B cell (primary cell): Measurements from ENCODE around the gene SYNE1. TPM values are rescaled to one million over a fixed set of nuclear protein-coding genes. Genes with fewer than 3 reads are reported as not detected.
"Not testable (repeated sequence)": the region's sequence is repeated elsewhere in the genome, so short reads cannot be mapped to it uniquely, and the experiment has no call there.

ENCODE experiments used
- ATAC-seq: fragments of 200-7000 bp; cut with Tn5 transposase; one replicate; pipeline ENCODE4 v1.10.0; 2021; ENCODE audit warnings: low read depth, mild to moderate bottlenecking, moderate number of reproducible peaks, moderate library complexity
- CTCF ChIA-PET: fragments of 350-600 bp; sonication (Branson Sonifier 250); formaldehyde crosslinking; loops from one replicate; lab custom pipeline; 2021; ENCODE audit warnings: antibody characterized with exemption, inconsistent platforms; lab: Charles Lee
- POLR2A ChIA-PET: fragments of 350-600 bp; sonication (Branson Sonifier 250); formaldehyde crosslinking; loops from one replicate; lab custom pipeline; 2021; ENCODE audit warnings: antibody characterized with exemption; lab: Charles Lee
- DNase-seq: peaks from one replicate; pipeline ENCODE4 v3.0.0; 2013
- H2AFZ ChIP-seq: 2 replicates; pipeline ENCODE4 v1.6.1; 2012; ENCODE audit warnings: mild to moderate bottlenecking, low read depth, low read length; ENCODE audit not compliant: insufficient read depth, poor library complexity, severe bottlenecking
- H3K27ac ChIP-seq, 2 donors: 1 replicate in 1 of 2; 2 replicates in 1 of 2; pipeline ENCODE4 v1.5.1; 2012 to 2013; ENCODE audit warnings: low read length in 2 of 2, mild to moderate bottlenecking in 2 of 2, moderate library complexity in 1 of 2
- H3K27me3 ChIP-seq, 4 experiments: fragments of 200-600 bp in 1 of 4; sonication (generic) in 1 of 4; replicated peaks in 1 of 4; 1 replicate in 2 of 4; 2 replicates in 2 of 4; pipeline versions ENCODE4 v1.6.1 to v1.7.0; 2013 to 2016; ENCODE audit warnings: low read length in 3 of 4, mild to moderate bottlenecking in 2 of 4, mixed read lengths in 1 of 4, moderate library complexity in 1 of 4; ENCODE audit not compliant: insufficient read depth in 4 of 4, control insufficient read depth in 3 of 4; ENCODE audit errors: control extremely low read depth in 1 of 4
- H3K36me3 ChIP-seq, 2 experiments: replicated peaks in 1 of 2; 1 replicate in 1 of 2; 2 replicates in 1 of 2; pipeline versions ENCODE4 v1.6.1 to v1.7.1; 2013; ENCODE audit warnings: low read length in 1 of 2; ENCODE audit not compliant: insufficient read depth in 2 of 2, control insufficient read depth in 1 of 2; ENCODE audit errors: control extremely low read depth in 1 of 2, extremely low read depth in 1 of 2
- H3K4me1 ChIP-seq, 2 donors: fragments of 200-600 bp in 1 of 2; sonication (generic) in 1 of 2; 1 replicate in 1 of 2; 2 replicates in 1 of 2; pipeline versions ENCODE4 v1.5.1 to v1.6.1; 2013 to 2017; ENCODE audit warnings: low read length in 2 of 2; ENCODE audit not compliant: control insufficient read depth in 2 of 2, insufficient read depth in 2 of 2
- H3K4me2 ChIP-seq: replicated peaks from 2 replicates; pipeline ENCODE3; 2012; ENCODE audit warnings: mild to moderate bottlenecking, low read depth, low read length; ENCODE audit not compliant: poor library complexity, severe bottlenecking
- H3K4me3 ChIP-seq, 5 experiments: fragments of 200-600 bp in 1 of 5; sonication (generic) in 1 of 5; 1 replicate in 3 of 5; 2 replicates in 2 of 5; pipeline versions ENCODE4 v1.5.1 to v1.7.0; 2011 to 2016; ENCODE audit warnings: low read length in 4 of 5, mild to moderate bottlenecking in 4 of 5, low read depth in 2 of 5, control low read depth in 1 of 5, moderate library complexity in 1 of 5; ENCODE audit not compliant: insufficient read depth in 1 of 5; ENCODE audit errors: control extremely low read depth in 1 of 5, extremely low read depth in 1 of 5
- H3K79me2 ChIP-seq: fragments of 200-600 bp; sonication (generic); one replicate; pipeline ENCODE4 v1.6.0; 2016; ENCODE audit warnings: low read length; ENCODE audit not compliant: control insufficient read depth, insufficient read depth
- H3K9ac ChIP-seq: fragments of 200-600 bp; sonication (generic); 2 replicates; pipeline ENCODE4 v1.6.1; 2017; ENCODE audit warnings: mild to moderate bottlenecking, low read length, moderate library complexity
- H3K9me3 ChIP-seq, 3 donors: one replicate each; pipeline versions ENCODE4 v1.6.1 to v1.7.1; 2013; ENCODE audit warnings: low read length in 2 of 3; ENCODE audit not compliant: control insufficient read depth in 2 of 3, insufficient read depth in 1 of 3; ENCODE audit errors: control extremely low read depth in 1 of 3
- H4K20me1 ChIP-seq: 2 replicates; pipeline ENCODE4 v1.6.0; 2012; ENCODE audit warnings: mild to moderate bottlenecking, low read length; ENCODE audit not compliant: insufficient read depth, control insufficient read depth, poor library complexity, severe bottlenecking
- H3K27ac Mint-ChIP-seq: one replicate; pipeline ENCODE4 v1.8.0; 2021; ENCODE audit warnings: mixed read lengths
- H3K27me3 Mint-ChIP-seq: one replicate; pipeline ENCODE4 v1.8.0; 2021; ENCODE audit warnings: mixed read lengths
- H3K4me1 Mint-ChIP-seq: one replicate; pipeline ENCODE4 v1.8.0; 2021; ENCODE audit warnings: mixed read lengths
- H3K4me3 Mint-ChIP-seq: one replicate; pipeline ENCODE4 v1.8.0; 2021; ENCODE audit warnings: mixed read lengths
- H3K9me3 Mint-ChIP-seq: one replicate; pipeline ENCODE4 v1.8.0; 2022; ENCODE audit warnings: mixed read lengths; ENCODE audit not compliant: insufficient read depth
- EZH2 ChIP-seq: IDR thresholded peaks from 2 replicates; pipeline ENCODE4 v1.6.1; 2012; ENCODE audit warnings: borderline replicate concordance, low read depth, mild to moderate bottlenecking, moderate library complexity, low read length; ENCODE audit not compliant: insufficient read depth, poor library complexity, severe bottlenecking
- WGBS: methylation state at CpG from one replicate; pipeline ENCODE4 v1.1.5; 2013; ENCODE audit warnings: missing lambda C conversion rate; ENCODE audit not compliant: insufficient coverage; 5-methylcytosine and 5-hydroxymethylcytosine counted together
- intact Hi-C: fragments of 100-400 bp; cut with micrococcal nuclease; formaldehyde crosslinking; loops from one replicate; pipeline ENCODE4 v1.10.0; 2022
- polyA plus RNA-seq: library from polyadenylated mRNA; depleted of rRNA; stranded (reverse); fragments of >200 nt; gene quantifications from 2 replicates; pipeline ENCODE4 v1.2.3, GENCODE V29; 2012
- total RNA-seq, 2 donors: library from RNA; stranded (reverse); fragments of 120-200 nt in 1 of 2; gene quantifications; 1 replicate in 1 of 2; 2 replicates in 1 of 2; pipeline versions ENCODE4 v1.2.3 to v1.2.4, GENCODE V29; 2013 to 2022
- TF ChIP-seq, protein P1 (sequence below): fragments of 200-600 bp; IDR thresholded peaks from one replicate; pipeline ENCODE4 v1.8.0; 2022; ENCODE audit warnings: antibody characterized with exemption, mild to moderate bottlenecking

SYNE1 gene
- total and polyA plus RNA-seq, 2 donors (not counting 1 experiment from before 2014, with no cell fraction given): 49.2 to 108 TPM

DNA sequence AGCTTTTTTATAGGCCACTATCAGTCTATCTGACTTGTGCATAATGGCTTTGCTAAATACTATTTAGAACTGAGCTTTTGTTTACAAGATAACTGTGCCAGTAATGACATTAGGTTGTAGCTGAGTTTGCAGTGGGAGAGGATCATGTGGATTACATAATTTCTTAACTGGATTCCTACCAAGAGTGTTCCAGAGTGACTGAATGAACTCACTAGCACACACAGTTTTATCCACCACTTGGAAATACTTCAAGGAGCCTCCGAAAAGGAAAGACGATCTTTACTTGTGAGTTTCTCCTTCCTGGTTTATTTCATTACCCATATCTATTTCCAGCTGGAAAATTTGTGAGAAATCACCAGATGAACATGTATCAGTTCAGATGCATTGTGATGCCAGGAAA lies 10.9 kb upstream of the SYNE1 start:
- no peaks in the 10 kb centered on the region for H3K9me3 Mint-ChIP-seq
- H3K36me3 ChIP-seq: no peaks in the 10 kb centered on the region
- no peaks in the 10 kb centered on the region for H3K27me3 ChIP-seq
- no peaks in the 10 kb centered on the region for H3K79me2 ChIP-seq
- H4K20me1 ChIP-seq: no peaks in the 10 kb centered on the region
- H3K4me3 Mint-ChIP-seq: no peak overlapping the region
- peaks cover 30% of the 10 kb centered on the region for H3K27me3 Mint-ChIP-seq
- no peaks in the 10 kb centered on the region for H3K4me1 Mint-ChIP-seq
- H3K4me1 ChIP-seq: no peaks in the 10 kb centered on the region
- no peak for DNase-seq
- H3K9ac ChIP-seq: no peak overlapping the region
- H3K4me2 ChIP-seq: no peak overlapping the region
- H3K4me3 ChIP-seq: no peak overlapping the region
- CTCF ChIA-PET: no interaction called here
- H2AFZ ChIP-seq: no peak overlapping the region
- H3K9me3 ChIP-seq: no peaks in the 10 kb centered on the region
- no peak overlapping the region for H3K27ac ChIP-seq
- intact Hi-C loops: no loop called here
- POLR2A ChIA-PET: no interaction called here
- ATAC-seq: no peak
- WGBS: 83% methylated on average over 2 of the region's 2 CpGs
- TF ChIP-seq, protein P1, sequence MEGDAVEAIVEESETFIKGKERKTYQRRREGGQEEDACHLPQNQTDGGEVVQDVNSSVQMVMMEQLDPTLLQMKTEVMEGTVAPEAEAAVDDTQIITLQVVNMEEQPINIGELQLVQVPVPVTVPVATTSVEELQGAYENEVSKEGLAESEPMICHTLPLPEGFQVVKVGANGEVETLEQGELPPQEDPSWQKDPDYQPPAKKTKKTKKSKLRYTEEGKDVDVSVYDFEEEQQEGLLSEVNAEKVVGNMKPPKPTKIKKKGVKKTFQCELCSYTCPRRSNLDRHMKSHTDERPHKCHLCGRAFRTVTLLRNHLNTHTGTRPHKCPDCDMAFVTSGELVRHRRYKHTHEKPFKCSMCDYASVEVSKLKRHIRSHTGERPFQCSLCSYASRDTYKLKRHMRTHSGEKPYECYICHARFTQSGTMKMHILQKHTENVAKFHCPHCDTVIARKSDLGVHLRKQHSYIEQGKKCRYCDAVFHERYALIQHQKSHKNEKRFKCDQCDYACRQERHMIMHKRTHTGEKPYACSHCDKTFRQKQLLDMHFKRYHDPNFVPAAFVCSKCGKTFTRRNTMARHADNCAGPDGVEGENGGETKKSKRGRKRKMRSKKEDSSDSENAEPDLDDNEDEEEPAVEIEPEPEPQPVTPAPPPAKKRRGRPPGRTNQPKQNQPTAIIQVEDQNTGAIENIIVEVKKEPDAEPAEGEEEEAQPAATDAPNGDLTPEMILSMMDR: no peak
- TF ChIP-seq EZH2: no peak
- H3K27ac Mint-ChIP-seq: no peak overlapping the region

DNA sequence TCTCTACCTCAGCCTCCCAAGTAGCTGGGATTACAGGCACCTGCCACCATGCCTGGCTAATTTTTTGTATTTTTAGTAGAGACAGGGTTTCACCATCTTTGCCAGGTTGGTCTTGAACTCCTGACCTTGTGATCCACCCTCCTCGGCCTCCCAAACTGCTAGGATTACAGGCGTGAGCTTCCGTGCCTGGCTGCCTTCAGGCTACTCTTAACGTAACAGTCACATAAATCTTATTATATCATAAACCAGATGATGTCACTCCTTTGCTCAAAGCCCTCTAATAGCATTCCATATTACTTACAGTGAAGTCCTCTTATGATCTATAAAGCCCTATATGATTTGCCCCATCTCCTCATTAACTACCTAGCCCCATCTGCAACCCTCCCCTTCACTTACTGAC lies 9.6 kb upstream of the SYNE1 start:
- H4K20me1 ChIP-seq, H3K9me3 Mint-ChIP-seq, H3K27ac ChIP-seq, H3K4me1 Mint-ChIP-seq, H3K4me3 Mint-ChIP-seq, H3K4me1 ChIP-seq, H2AFZ ChIP-seq, DNase-seq, ATAC-seq, POLR2A ChIA-PET, H3K9me3 ChIP-seq, intact Hi-C loops, H3K36me3 ChIP-seq, CTCF ChIA-PET, H3K4me3 ChIP-seq, H3K27ac Mint-ChIP-seq, H3K79me2 ChIP-seq, H3K4me2 ChIP-seq, H3K27me3 ChIP-seq, H3K9ac ChIP-seq: not testable (repeated sequence)
- WGBS: 100% methylated on average over 3 of the region's 4 CpGs
- H3K27me3 Mint-ChIP-seq: peaks cover 23% of the 10 kb centered on the region
